ENCODE data around the gene KL. TPM values are rescaled to one million over a fixed set of nuclear protein-coding genes. Genes with fewer than 3 reads are reported as not detected.

The KL gene
- total and polyA plus RNA-seq, 2 donors (not counting 1 experiment from before 2014, with no cell fraction given) = 0.07 TPM; not detected in 1

DNA sequence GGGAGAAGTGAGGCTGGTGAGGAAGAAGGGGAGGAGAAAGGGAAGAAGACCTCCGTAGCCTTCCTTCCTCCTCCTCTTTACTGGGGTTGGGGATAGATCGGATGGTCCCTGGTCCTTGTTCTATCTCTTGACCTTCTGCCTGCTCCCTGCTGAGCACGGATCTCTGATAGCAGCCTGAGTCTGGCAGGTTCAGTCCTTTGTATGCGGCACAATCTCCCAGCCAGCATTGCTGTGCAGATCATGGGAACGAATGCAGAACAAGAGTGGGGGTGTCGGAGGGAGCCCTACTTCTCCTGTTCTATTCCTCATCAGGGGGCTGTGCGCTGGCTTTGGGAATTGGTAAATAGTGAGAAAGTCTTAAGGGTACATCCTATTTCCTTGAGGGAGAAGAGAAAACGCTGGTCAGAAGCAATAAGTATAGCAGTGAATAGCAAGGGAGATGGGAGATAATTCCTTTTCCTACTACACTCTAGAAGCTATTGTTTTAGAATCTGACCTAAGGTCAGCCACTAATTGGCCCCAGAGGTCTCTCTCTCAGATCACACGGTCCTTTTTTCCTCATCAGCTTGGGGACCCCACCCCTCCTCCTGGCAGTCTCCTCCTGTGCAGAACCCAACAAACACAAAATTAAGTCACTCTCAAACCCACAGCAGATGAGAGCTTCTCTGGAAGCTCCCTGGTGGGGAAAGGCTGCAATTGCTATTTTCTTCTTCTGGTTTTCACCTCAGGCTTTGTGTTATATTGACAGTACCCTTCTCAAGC, 41.0 kb downstream of the KL start:
- Mint-ChIP-seq H3K9me3 (ENCODE audit: insufficient read depth) (no peaks in the 10 kb centered on the region), H3K27me3 (peaks cover 6% of the 10 kb centered on the region), H3K4me3 (no peak overlapping the region), H3K27ac (no peak overlapping the region), H3K4me1 (no peaks in the 10 kb centered on the region)
- CTCF ChIA-PET = no interaction called here
- intact Hi-C loops (cut with micrococcal nuclease) = no loop called here
- no peak overlapping the region for H2AFZ ChIP-seq (ENCODE audit: insufficient read depth, low read depth, low read length, poor library complexity, severe bottlenecking)
- H3K4me2 ChIP-seq (replicated peaks; ENCODE audit: low read depth, low read length, poor library complexity, severe bottlenecking) = no peak overlapping the region
- DNase-seq (no peak), ATAC-seq (ENCODE audit: low read depth) (no peak)
- no peak overlapping the region for H3K27ac ChIP-seq (ENCODE audit: low read length in 2 of 2)
- H3K79me2 ChIP-seq (ENCODE audit: control insufficient read depth, insufficient read depth, low read length) = no peaks in the 10 kb centered on the region
- H3K9me3 ChIP-seq (ENCODE audit: control extremely low read depth in 1 of 3, control insufficient read depth in 2 of 3, insufficient read depth in 1 of 3, low read length in 2 of 3) = no peaks in the 10 kb centered on the region
- no peak overlapping the region for H3K9ac ChIP-seq (ENCODE audit: low read length)
- no peaks in the 10 kb centered on the region for H3K4me1 ChIP-seq (ENCODE audit: control insufficient read depth in 2 of 2, insufficient read depth in 2 of 2, low read length in 2 of 2)
- H4K20me1 ChIP-seq (ENCODE audit: control insufficient read depth, insufficient read depth, low read length, poor library complexity, severe bottlenecking) = no peaks in the 10 kb centered on the region
- no peak overlapping the region for H3K4me3 ChIP-seq (ENCODE audit: control extremely low read depth in 1 of 5, extremely low read depth in 1 of 5, insufficient read depth in 1 of 5, low read depth in 2 of 5, low read length in 4 of 5)
- TF ChIP-seq, protein P1, sequence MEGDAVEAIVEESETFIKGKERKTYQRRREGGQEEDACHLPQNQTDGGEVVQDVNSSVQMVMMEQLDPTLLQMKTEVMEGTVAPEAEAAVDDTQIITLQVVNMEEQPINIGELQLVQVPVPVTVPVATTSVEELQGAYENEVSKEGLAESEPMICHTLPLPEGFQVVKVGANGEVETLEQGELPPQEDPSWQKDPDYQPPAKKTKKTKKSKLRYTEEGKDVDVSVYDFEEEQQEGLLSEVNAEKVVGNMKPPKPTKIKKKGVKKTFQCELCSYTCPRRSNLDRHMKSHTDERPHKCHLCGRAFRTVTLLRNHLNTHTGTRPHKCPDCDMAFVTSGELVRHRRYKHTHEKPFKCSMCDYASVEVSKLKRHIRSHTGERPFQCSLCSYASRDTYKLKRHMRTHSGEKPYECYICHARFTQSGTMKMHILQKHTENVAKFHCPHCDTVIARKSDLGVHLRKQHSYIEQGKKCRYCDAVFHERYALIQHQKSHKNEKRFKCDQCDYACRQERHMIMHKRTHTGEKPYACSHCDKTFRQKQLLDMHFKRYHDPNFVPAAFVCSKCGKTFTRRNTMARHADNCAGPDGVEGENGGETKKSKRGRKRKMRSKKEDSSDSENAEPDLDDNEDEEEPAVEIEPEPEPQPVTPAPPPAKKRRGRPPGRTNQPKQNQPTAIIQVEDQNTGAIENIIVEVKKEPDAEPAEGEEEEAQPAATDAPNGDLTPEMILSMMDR (IDR thresholded peaks at IDR 0.05) = no peak
- TF ChIP-seq EZH2 (IDR thresholded peaks at IDR 0.05; ENCODE audit: borderline replicate concordance, insufficient read depth, low read depth, low read length, poor library complexity, severe bottlenecking) = no peak
- 62% methylated on average over 4 of the region's 9 CpGs for WGBS (ENCODE audit: insufficient coverage)
- no peaks in the 10 kb centered on the region for H3K27me3 ChIP-seq (replicated peaks in 1 of 4; ENCODE audit: control extremely low read depth in 1 of 4, control insufficient read depth in 3 of 4, insufficient read depth in 4 of 4, low read length in 3 of 4)
- no peaks in the 10 kb centered on the region for H3K36me3 ChIP-seq (replicated peaks in 1 of 2; ENCODE audit: control extremely low read depth in 1 of 2, control insufficient read depth in 1 of 2, extremely low read depth in 1 of 2, insufficient read depth in 2 of 2, low read length in 1 of 2)
- POLR2A ChIA-PET = no interaction called here

- TF ChIP-seq EZH2 (IDR thresholded peaks at IDR 0.05; ENCODE audit: borderline replicate concordance, insufficient read depth, low read depth, low read length, poor library complexity, severe bottlenecking) = no peak
- TF ChIP-seq, protein P1 (IDR thresholded peaks at IDR 0.05) = no peak
- no CpG with 5 or more reads among the region's 3 CpGs for WGBS (ENCODE audit: insufficient coverage)
Measured at GRCh38 chr13:33058776-33059327, 42.6 kb downstream of the KL start.

More at GRCh38 chr13:33058776-33059327, 42.6 kb downstream of the KL start:
- intact Hi-C loops (cut with micrococcal nuclease) = no loop called here
- Histone ChIP-seq H3K4me2 (replicated peaks; ENCODE audit: low read depth, low read length, poor library complexity, severe bottlenecking) (no peak overlapping the region), H3K36me3 (replicated peaks in 1 of 2; ENCODE audit: control extremely low read depth in 1 of 2, control insufficient read depth in 1 of 2, extremely low read depth in 1 of 2, insufficient read depth in 2 of 2, low read length in 1 of 2) (no peaks in the 10 kb centered on the region), H2AFZ (ENCODE audit: insufficient read depth, low read depth, low read length, poor library complexity, severe bottlenecking) (no peak overlapping the region), H3K27me3 (replicated peaks in 1 of 4; ENCODE audit: control extremely low read depth in 1 of 4, control insufficient read depth in 3 of 4, insufficient read depth in 4 of 4, low read length in 3 of 4) (no peaks in the 10 kb centered on the region), H3K4me1 (ENCODE audit: control insufficient read depth in 2 of 2, insufficient read depth in 2 of 2, low read length in 2 of 2) (no peaks in the 10 kb centered on the region), H4K20me1 (ENCODE audit: control insufficient read depth, insufficient read depth, low read length, poor library complexity, severe bottlenecking) (no peaks in the 10 kb centered on the region), H3K27ac (ENCODE audit: low read length in 2 of 2) (no peak overlapping the region), H3K9me3 (ENCODE audit: control extremely low read depth in 1 of 3, control insufficient read depth in 2 of 3, insufficient read depth in 1 of 3, low read length in 2 of 3) (no peaks in the 10 kb centered on the region), H3K4me3 (ENCODE audit: control extremely low read depth in 1 of 5, extremely low read depth in 1 of 5, insufficient read depth in 1 of 5, low read depth in 2 of 5, low read length in 4 of 5) (no peak overlapping the region), H3K79me2 (ENCODE audit: control insufficient read depth, insufficient read depth, low read length) (no peaks in the 10 kb centered on the region), H3K9ac (ENCODE audit: low read length) (no peak overlapping the region)
- Mint-ChIP-seq H3K27me3 (peaks cover 6% of the 10 kb centered on the region), H3K9me3 (ENCODE audit: insufficient read depth) (no peaks in the 10 kb centered on the region), H3K27ac (no peak overlapping the region), H3K4me3 (no peak overlapping the region), H3K4me1 (no peaks in the 10 kb centered on the region)
- ATAC-seq (ENCODE audit: low read depth) = no peak
- ChIA-PET POLR2A (no interaction called here), CTCF (no interaction called here)
- no peak for DNase-seq
